NCI-H2107 treated with DMSO at 0.1 percent for 48 hours (cell line): Measurements from ENCODE around the gene CFHR4.
"Not testable (repeated sequence)": the region's sequence is repeated elsewhere in the genome, so short reads cannot be mapped to it uniquely, and the experiment has no call there.

Experiments
- DNase-seq: peaks from one replicate; lab custom pipeline; 2025; ENCODE audit not compliant: unreplicated experiment; lab: John Stamatoyannopoulos, UW

The CFHR4 gene

DNA sequence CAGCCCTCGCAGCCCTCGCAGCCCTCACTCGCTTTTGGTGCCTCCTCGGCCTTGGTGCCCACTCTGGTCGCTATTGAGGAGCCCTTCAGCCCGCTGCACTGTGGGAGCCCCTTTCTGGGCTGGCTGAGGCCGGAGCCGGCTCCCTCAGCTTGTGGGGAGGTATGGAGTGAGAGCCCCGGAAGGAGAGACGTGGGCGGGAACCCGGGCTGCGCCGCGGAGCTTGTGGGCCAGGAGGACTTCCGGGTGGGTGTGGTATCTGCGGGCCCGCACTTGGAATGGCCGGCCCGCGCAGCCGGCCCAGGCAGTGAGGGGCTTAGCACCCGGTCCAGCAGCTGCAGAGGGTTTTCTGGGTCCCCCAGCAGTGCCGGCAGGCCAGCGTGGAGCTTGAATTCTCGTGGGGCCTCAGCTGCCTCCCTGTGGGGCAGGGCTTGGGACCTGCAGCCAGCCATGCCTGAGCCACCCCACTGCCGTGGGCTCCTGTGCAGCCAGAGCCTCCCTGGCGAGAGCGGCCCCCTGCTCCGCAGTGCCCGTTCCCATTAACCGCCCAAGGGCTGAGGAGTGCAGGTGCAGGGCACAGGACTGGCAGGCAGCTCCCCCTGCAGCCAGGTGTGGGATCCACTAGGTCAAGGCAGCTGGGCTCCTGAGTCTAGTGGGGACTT lies 45.8 kb downstream of the CFHR4 start:
- no peak for DNase-seq

DNA sequence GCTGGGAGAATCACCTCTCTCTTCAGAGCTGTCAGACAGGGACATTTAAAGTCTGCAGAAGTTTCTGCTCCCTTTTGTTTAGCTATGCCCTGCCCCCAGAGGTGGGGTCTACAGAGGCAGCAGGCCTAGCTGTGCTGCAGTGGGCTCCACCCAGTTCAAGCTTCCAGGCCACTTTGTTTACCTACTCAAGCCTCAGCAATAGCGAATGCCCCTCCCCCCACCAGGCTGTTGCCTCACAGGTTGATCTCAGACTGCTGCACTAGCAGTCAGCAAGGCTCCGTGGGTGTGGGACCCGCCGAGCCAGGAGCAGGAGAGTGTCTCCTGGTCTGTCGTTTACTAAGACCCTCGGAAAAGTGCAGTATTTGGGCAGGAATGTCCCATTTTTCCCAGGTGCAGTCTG lies 53.6 kb downstream of the CFHR4 start:
- not testable (repeated sequence) for DNase-seq

DNA sequence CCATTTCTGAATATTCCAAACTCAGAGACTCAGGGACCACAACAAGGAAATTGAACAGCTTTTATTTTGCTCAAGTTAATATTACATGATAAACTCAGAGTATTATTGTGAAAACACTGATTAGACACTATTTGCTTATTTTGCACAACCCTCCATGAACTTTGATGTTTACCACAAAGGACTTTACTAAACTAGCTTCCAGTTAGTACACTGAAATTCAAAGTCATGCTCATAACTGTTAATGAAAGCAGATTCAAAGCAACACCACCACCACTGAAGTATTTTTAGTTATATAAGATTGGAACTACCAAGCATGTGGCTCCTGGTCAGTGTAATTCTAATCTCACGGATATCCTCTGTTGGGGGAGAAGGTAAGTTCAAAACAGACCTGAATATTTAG lies 55.7 kb downstream of the CFHR4 start, which contains the start of gene CFHR2:
CFHR2 (plus strand) TSS at position 171 of the 400 bp plus-strand sequence; CDS start at position 314, 143 bp downstream.
- not testable (repeated sequence) for DNase-seq

DNA sequence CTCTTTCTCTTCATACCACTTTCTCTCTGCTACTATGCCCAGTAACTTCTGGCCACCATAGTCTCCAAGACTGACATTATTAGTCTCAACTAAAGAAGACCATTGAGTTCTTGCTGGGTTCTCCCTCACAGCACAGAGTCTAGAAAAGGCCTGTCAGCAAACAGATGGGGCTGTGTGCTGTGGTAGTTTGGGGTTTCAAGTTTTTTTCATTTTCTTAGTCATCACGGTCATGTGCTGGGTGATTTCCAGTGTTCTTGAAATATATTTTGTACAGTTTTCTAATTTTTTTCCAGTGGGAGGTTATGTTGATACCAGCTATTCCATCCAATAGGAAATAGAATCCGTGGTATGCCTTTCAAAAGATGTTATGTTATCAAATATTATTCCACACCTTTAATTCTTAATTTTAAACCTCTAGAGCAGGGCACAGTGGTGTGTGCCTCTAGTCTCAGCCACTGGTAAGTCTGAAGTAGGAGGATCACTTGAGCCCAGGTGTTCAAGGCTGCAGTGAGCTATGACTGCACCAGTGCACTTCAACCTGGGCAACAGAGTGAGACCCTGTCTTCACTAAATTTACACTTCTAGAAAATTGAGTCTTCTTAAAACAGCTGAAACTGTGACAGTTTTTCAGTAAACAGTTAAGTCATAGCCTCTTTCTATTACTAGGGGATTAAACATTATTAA lies 64.0 kb downstream of the CFHR4 start:
- DNase-seq = no peak

DNA sequence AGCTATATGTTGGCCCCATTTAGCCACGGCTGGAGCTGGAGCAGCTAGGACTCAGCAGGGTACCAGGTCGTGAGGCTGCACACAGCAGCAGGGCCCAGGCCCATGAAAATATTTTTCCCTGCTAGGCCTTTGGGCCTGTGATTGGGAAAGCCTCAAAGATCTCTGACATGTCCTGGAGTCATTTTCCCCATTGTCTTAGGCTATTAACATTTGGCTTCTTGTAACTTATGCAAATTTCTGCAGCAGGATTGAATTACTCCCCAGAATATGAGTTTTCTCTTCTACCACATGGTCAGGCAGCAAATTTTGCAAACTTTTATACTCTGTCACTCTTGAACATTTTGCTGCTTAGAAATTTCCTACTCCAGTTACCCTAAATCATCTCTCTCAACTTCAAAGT lies 66.9 kb downstream of the CFHR4 start:
- DNase-seq = no peak

DNA sequence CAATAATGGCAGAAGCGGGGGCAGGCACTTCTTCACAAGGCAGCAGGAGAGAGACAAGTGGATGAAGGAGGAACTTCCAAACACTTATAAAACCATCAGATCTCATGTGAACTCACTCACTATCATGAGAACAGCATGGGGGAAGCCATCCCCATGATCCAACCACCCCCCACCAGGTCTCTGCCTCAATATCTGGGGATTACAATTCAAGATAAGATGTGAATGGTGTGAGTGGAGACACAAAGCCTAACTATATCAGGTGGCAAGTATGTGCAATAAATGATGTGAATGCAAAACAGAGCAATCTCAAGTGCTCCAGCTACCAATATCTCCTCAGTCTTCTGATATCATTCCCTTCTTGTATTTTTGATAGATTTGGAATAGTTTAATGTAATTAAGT lies 68.1 kb downstream of the CFHR4 start:
- no peak for DNase-seq

DNA sequence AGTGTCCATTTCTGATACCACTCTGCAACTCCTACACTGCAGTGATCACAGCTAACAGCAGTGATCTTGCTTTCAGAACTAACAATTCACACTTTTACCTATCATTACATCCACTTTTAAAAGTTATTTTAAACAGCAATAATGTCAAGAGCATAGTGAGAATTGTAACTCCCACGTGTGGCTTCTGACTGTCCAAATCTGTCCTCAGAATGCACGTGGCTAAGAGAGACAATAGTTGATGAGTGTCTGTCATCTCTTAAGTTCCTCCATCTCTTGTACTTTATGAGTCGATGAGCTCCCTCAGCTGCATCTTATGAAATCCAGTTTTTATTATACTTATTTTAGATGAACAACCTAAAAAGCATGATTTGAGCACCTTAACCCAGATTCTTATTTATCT lies 73.0 kb downstream of the CFHR4 start:
- no peak for DNase-seq
